Tibial nerve (tissue), 4 donors: ENCODE measurements around the gene SLC25A21.

Experiments
- EP300 ChIP-seq, 2 donors: sonication (generic); formaldehyde crosslinking; IDR thresholded peaks; one replicate each; pipeline ENCODE4 v1.6.1; 2017; ENCODE audit warnings: antibody characterized with exemption in 2 of 2, mild to moderate bottlenecking in 1 of 2
- TF ChIP-seq, protein P1 (sequence below), 5 experiments: fragments of 200-600 bp in 3 of 5; fragments of 450-650 bp in 2 of 5; sonication (generic) in 3 of 5; IDR thresholded peaks; one replicate each; pipeline ENCODE4 v1.5.1; 2016 to 2019; ENCODE audit warnings: antibody characterized with exemption in 5 of 5, mild to moderate bottlenecking in 3 of 5, moderate library complexity in 2 of 5

DNA sequence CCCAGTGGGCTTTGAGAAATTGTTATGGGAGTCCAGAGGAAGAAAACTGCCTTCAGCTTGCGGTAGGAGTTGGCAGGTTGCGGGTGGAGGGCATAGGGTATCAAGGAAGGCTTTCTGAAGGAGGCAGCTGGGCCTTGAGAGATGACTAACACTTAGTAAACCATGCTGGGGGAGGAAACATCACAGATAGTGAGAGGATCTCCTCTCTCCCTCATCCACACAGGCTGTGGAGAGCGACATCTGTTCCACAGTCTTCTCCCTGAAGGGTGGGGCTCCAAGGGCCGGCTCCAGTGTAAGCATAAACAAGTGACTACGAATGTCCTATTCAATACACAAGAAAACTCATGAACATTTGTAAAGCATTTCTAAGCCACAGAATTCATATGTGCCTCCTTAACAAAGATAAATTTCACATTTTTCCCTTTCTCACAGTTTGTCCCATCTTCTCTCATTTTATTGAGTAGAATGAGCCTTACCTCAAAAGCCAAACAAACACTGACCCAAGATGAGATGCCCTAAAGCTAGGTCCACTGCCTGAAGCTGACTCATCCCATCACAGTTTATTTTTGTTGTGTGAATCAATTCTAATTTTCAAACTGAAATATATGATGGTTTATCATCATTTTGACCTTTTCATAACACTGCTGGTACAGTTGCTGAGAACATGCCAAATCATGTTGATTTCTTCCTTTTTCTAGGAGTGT lies 227.9 kb downstream of the SLC25A21 start:
- TF ChIP-seq, protein P1, sequence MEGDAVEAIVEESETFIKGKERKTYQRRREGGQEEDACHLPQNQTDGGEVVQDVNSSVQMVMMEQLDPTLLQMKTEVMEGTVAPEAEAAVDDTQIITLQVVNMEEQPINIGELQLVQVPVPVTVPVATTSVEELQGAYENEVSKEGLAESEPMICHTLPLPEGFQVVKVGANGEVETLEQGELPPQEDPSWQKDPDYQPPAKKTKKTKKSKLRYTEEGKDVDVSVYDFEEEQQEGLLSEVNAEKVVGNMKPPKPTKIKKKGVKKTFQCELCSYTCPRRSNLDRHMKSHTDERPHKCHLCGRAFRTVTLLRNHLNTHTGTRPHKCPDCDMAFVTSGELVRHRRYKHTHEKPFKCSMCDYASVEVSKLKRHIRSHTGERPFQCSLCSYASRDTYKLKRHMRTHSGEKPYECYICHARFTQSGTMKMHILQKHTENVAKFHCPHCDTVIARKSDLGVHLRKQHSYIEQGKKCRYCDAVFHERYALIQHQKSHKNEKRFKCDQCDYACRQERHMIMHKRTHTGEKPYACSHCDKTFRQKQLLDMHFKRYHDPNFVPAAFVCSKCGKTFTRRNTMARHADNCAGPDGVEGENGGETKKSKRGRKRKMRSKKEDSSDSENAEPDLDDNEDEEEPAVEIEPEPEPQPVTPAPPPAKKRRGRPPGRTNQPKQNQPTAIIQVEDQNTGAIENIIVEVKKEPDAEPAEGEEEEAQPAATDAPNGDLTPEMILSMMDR (IDR thresholded peaks at IDR 0.05), result no peak
- no peak for TF ChIP-seq EP300 (IDR thresholded peaks at IDR 0.05)
